Type B pancreatic cell (in vitro differentiated cells): Measurements from ENCODE around the gene DENND6B. TPM values are rescaled to one million over a fixed set of nuclear protein-coding genes. Genes with fewer than 3 reads are reported as not detected.

ENCODE experiments used
- DNase-seq: peaks from one replicate; pipeline ENCODE4 v3.0.0; 2021; ENCODE audit warnings: mixed read lengths; ENCODE audit not compliant: unreplicated experiment; ENCODE audit errors: extremely low spot score
- H3K27ac Mint-ChIP-seq: 2 replicates; pipeline ENCODE4 v1.8.0; 2021; ENCODE audit warnings: mild to moderate bottlenecking, mixed read lengths
- H3K27me3 Mint-ChIP-seq: 2 replicates; pipeline ENCODE4 v1.8.0; 2021; ENCODE audit warnings: mixed read lengths
- H3K36me3 Mint-ChIP-seq: 2 replicates; pipeline ENCODE4 v1.8.0; 2021; ENCODE audit warnings: mixed read lengths
- H3K4me1 Mint-ChIP-seq: one replicate; pipeline ENCODE4 v1.8.0; 2021; ENCODE audit warnings: mixed read lengths; ENCODE audit not compliant: unreplicated experiment
- H3K4me3 Mint-ChIP-seq: 2 replicates; pipeline ENCODE4 v1.8.0; 2021; ENCODE audit warnings: mild to moderate bottlenecking, mixed read lengths
- H3K9me3 Mint-ChIP-seq: 2 replicates; pipeline ENCODE4 v1.8.0; 2021; ENCODE audit warnings: mixed read lengths
- total RNA-seq: library from RNA; stranded (reverse); gene quantifications from 2 replicates; pipeline ENCODE4 v1.2.1, GENCODE V29; 2021; ENCODE audit warnings: low replicate concordance
- TF ChIP-seq, protein P1 (sequence below): fragments of 200-600 bp; sonication (generic); conservative IDR thresholded peaks from 2 replicates; pipeline ENCODE4 v1.5.0; 2021; ENCODE audit warnings: antibody characterized with exemption, mild to moderate bottlenecking

The DENND6B gene
- total RNA-seq, 1 donor from 2014 or later = 25.6 TPM

- TF ChIP-seq, protein P1, sequence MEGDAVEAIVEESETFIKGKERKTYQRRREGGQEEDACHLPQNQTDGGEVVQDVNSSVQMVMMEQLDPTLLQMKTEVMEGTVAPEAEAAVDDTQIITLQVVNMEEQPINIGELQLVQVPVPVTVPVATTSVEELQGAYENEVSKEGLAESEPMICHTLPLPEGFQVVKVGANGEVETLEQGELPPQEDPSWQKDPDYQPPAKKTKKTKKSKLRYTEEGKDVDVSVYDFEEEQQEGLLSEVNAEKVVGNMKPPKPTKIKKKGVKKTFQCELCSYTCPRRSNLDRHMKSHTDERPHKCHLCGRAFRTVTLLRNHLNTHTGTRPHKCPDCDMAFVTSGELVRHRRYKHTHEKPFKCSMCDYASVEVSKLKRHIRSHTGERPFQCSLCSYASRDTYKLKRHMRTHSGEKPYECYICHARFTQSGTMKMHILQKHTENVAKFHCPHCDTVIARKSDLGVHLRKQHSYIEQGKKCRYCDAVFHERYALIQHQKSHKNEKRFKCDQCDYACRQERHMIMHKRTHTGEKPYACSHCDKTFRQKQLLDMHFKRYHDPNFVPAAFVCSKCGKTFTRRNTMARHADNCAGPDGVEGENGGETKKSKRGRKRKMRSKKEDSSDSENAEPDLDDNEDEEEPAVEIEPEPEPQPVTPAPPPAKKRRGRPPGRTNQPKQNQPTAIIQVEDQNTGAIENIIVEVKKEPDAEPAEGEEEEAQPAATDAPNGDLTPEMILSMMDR = no peak
- no peaks in the 10 kb centered on the region for H3K4me1 Mint-ChIP-seq
- H3K4me3 Mint-ChIP-seq = no peak overlapping the region
- H3K9me3 Mint-ChIP-seq = no peaks in the 10 kb centered on the region
- no peak for DNase-seq
- H3K36me3 Mint-ChIP-seq = no peaks in the 10 kb centered on the region
- no peaks in the 10 kb centered on the region for H3K27me3 Mint-ChIP-seq
- H3K27ac Mint-ChIP-seq = peak overlapping the region; percentile 95
Measured at GRCh38 chr22:50281957-50282356, 44.9 kb downstream of the DENND6B start.

GRCh38 chr22:50281384-50281760 lies 45.4 kb downstream of the DENND6B start:
- Mint-ChIP-seq H3K27ac (no peak overlapping the region), H3K4me1 (no peaks in the 10 kb centered on the region), H3K4me3 (no peak overlapping the region), H3K36me3 (no peaks in the 10 kb centered on the region), H3K27me3 (no peaks in the 10 kb centered on the region), H3K9me3 (no peaks in the 10 kb centered on the region)
- no peak for DNase-seq
- TF ChIP-seq, protein P1 = no peak

- no peaks in the 10 kb centered on the region for H3K4me1 Mint-ChIP-seq
- H3K4me3 Mint-ChIP-seq = no peak overlapping the region
- no peaks in the 10 kb centered on the region for H3K36me3 Mint-ChIP-seq
- TF ChIP-seq, protein P1 = no peak
- no peaks in the 10 kb centered on the region for H3K27me3 Mint-ChIP-seq
- H3K27ac Mint-ChIP-seq = no peak overlapping the region
- DNase-seq = no peak
- no peaks in the 10 kb centered on the region for H3K9me3 Mint-ChIP-seq
Measured at GRCh38 chr22:50280708-50281383, 46.0 kb downstream of the DENND6B start.

DNA sequence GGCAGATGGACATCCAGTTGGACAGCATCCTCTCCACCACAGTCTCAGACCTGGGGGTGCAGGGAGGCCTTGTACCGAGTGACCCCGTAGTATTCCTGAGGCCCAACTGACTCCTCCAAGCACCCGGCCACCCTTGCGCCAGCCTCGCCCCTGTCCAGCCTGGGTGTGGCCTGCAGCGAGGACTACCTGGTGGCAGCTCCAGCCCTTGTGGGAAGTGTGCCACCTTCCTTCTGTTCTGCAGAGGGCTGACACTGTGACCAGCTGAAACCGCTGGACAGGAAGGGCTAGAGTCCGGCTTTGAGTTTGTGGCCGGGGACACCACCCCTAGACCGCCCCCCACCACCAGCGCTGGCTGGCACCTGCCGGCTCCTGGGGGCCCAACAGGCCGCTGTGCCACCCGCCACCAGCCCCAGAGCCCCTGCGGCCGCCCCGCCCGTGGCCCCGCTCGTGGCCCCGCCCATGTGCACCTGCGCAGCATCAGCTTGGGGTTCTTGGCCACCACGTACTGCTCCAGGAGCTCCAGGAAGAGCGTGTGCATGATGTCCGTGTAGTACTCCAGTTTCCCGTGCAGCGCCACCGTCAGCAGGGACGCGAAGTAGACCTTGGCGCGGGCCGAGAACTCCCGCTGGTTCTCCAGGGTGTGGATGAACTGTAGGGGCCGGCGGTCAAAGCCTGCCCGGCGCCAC lies 46.6 kb downstream of the DENND6B start:
- H3K4me3 Mint-ChIP-seq = no peak overlapping the region
- no peak for DNase-seq
- no peaks in the 10 kb centered on the region for H3K36me3 Mint-ChIP-seq
- H3K4me1 Mint-ChIP-seq = no peaks in the 10 kb centered on the region
- TF ChIP-seq, protein P1 = no peak
- no peaks in the 10 kb centered on the region for H3K27me3 Mint-ChIP-seq
- no peak overlapping the region for H3K27ac Mint-ChIP-seq
- H3K9me3 Mint-ChIP-seq = no peaks in the 10 kb centered on the region

DNA sequence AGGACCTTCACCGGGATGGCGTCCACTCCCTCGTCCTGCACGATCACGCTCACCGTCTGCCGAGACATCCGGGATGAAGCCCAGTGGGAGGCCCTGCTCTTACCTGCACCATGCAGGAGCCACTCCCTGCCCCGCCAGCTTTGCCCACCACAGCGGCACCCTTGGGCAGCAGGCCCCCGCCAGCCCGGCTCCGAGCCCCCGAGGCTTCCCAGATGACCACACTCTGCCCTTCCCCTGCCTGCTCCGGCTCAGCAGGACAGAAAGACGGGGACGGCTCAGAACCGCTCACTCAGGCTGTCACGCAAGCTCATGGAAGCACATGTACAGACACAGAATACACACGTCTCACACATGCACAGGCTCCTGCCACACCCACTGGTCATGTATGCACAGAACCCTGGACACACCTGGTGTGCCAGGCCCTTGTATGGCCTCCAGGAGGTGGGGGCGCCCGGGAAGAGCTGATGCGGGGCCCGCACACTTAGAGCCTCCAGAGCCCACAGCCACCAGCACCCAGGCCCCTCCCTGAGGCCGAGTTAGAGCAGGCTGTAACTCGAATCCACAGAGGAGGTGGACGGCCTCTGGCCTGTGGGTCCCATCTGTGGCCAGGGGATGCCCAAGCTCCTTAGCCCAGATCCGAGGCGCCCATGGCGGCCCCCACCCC lies 47.7 kb downstream of the DENND6B start:
- no peaks in the 10 kb centered on the region for H3K9me3 Mint-ChIP-seq
- H3K27me3 Mint-ChIP-seq = no peaks in the 10 kb centered on the region

More for the DNA sequence above, 47.7 kb downstream of the DENND6B start:
- peaks cover 1% of the 10 kb centered on the region for H3K36me3 Mint-ChIP-seq
- no peak for DNase-seq
- H3K4me1 Mint-ChIP-seq = no peaks in the 10 kb centered on the region
- H3K4me3 Mint-ChIP-seq = no peak overlapping the region
- no peak overlapping the region for H3K27ac Mint-ChIP-seq
- TF ChIP-seq, protein P1 = no peak
